GM12873 (cell line): ENCODE results near the gene IRX3.

ENCODE experiments used
- TF ChIP-seq, protein P1 (sequence below): IDR thresholded peaks from 2 replicates; pipeline ENCODE4 v1.5.1; 2012; ENCODE audit warnings: low read depth, mild to moderate bottlenecking, moderate library complexity, low read length, control low read depth; ENCODE audit not compliant: insufficient read depth; ENCODE audit errors: missing control alignments

Gene IRX3

DNA sequence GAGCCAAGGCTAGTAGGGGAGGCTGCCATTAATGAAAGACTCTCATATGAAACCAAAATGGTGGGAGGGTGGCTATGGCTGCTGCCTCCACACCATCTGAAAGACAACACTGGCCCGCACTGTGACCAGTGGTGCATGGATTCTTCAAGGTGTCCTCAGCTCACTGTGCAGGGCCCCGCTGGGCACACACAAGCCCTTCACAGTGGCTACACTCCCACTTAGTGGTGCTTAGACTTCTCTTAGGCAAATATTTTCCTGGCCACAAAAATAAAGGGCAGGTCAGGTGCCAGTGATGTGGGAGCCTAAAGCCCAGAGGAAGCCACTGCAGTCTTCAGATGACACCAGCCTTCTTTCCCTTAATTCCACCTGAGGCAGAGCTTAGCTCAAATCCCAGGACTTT is 38.1 kb upstream of the IRX3 start:
- TF ChIP-seq, protein P1, sequence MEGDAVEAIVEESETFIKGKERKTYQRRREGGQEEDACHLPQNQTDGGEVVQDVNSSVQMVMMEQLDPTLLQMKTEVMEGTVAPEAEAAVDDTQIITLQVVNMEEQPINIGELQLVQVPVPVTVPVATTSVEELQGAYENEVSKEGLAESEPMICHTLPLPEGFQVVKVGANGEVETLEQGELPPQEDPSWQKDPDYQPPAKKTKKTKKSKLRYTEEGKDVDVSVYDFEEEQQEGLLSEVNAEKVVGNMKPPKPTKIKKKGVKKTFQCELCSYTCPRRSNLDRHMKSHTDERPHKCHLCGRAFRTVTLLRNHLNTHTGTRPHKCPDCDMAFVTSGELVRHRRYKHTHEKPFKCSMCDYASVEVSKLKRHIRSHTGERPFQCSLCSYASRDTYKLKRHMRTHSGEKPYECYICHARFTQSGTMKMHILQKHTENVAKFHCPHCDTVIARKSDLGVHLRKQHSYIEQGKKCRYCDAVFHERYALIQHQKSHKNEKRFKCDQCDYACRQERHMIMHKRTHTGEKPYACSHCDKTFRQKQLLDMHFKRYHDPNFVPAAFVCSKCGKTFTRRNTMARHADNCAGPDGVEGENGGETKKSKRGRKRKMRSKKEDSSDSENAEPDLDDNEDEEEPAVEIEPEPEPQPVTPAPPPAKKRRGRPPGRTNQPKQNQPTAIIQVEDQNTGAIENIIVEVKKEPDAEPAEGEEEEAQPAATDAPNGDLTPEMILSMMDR, result no peak

DNA sequence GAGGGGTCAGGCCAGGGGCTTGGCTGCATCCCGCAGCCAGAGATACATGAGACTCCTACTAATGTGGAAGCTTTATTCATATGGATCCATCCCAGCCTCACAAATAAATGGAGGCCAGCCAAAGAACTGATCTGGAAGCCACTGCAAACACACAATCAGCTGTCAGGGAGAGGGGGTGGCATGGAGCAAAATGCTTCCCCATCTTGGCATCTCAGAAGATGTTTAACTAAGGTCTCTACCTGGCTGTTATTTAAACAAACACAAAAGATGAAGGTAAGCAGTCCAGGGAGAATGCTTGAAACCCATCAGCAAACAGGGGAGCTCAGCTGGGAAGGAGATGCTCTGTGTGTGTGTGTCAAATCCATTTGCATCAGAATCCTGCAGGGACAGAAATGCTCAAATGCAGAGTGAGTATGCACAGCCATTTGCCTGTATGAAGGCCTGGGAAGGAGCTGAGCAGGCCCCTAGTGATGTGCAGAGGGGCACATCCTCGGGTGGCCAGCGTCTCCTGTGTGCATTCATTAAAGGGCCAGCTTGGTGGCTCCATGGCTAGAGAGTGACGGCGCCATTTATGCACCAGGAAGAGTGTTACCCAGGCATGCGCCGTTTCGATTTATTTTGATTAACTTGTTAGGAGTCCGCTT is 34.2 kb upstream of the IRX3 start:
- TF ChIP-seq, protein P1, result no peak

DNA sequence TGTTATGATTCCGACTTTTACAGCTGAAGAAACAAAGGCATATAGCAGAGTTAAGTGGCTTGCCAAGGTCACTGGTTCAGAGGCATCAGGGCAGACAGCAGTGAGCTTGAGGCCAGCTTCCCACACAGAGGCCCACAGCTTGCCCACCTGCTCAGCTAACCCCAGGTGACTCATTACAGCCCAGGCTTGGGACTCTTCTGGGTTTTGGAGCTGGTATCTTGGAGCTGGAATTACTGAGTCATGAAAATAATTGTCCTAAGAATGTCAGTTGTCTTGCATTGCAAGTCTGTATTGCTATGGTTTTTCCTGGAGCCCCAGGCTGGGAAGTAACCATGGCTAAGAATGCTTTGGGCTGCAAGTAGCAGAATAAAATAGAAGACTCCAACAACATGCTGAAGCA is 32.4 kb upstream of the IRX3 start:
- TF ChIP-seq, protein P1, result no peak

DNA sequence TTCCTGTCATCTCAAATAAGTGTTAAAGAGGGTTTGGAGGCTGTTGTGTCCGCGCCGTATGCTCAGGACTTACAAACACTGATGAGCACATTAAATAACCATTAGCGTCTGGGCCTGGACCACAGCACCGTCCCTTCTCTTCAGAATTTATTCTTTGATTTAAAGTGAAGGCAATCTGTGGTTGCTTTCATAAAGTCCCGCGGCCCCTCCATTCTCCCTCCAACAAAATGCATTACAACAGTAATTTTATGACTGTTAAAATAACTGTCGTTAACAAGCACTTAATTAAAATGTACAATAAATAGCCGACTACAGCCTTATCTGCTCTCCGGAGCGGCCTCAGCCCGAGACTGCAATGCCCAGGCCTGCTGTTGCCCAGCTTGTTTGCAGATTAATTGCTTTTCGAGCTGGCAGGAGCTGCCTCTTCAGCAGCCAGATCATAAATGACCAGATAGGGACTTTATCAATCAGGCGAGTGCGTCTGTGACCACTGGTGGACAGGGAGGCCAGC is 30.6 kb upstream of the IRX3 start:
- TF ChIP-seq, protein P1, result no peak

DNA sequence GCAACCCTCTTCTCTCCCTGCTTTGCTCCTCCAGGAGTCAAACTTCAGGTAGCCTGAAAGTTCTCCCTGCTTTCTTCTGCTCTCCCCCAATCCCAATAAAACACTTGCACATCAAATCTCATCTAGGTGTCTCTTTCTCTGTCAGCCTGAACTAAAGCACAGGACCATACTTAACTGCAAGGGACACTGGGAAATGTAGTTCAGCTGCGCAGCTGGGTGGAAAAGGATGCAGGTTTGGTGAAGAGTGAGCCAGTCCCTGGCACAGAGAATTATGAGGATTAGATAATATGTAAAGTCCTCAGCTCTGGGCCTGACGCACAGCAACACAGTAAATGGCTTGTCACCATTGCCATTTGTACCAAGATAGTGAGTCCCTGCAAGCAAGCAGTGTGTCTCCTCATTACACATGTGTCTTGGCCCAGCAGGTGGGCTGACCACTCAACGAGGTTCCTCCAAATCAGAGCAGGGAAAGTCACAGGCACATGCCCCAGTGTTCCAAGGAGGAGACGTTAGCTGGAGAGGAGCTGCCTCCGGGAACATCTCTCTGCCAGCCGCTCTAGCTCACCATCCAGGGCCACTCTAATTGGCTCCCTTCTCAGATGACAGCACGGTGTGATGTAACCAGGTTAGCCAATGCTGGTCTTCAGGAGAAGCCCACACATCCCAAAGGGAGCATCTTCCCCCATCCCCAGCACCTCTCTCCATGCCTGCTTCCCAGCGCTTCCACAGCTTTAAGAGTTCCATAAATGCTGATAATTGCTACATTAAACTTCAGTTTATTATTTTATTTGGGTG is 29.7 kb upstream of the IRX3 start:
- TF ChIP-seq, protein P1, result no peak

DNA sequence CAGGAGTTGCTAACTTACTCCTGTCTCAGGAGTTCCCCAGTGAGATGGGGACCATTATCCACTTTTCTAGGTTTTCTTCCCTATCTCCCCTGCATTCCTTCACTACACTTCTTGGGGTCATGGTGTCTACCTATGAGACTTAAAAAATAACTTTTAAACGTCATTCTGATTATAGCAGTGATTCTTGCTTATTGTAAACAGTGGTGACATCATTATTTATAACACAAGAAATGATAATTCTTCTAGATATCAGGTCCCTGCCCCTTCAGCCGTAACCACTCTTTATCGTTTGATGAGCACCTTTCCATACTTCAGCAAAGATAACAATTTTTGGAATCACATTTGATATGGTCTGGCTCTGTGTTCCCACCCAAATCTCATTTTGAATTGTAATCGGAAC is 27.2 kb upstream of the IRX3 start:
- TF ChIP-seq, protein P1, result no peak

DNA sequence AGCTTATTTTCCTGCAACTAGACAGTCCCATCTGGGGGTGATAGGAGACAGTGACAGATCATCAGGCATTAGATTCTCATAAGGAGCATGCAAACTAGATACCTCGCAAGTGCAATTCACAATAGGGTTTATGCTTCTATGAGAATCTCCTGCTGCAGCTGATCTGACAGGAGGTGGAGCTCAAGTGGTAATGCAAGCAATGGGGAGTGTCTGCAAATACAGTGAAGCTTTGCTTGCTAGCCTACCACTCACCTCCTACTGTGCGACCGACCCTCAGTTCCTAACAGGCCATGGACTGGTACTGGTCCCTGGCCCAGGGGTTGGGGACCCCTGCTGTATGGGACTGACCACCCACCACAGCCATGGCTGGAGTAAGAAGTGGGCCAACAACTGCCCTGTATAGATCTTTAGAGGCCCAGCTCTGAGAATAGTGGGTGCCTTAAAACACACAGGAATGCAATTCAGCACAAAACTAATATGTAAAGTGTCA is 26.0 kb upstream of the IRX3 start:
- TF ChIP-seq, protein P1, result no peak
